Pancreas (tissue), 10 donors: ENCODE results near the gene DNAJB14. TPM values are rescaled to one million over a fixed set of nuclear protein-coding genes. Genes with fewer than 3 reads are reported as not detected.
A peak's percentile ranks its signal among the peaks of the same experiment; 100 is the strongest.

Experiments
- ATAC-seq, 4 donors: fragments of 200-7000 bp; cut with Tn5 transposase; one replicate each; pipeline versions ENCODE4 v1.8.0 to v1.9.1; 2020; ENCODE audit warnings: mild to moderate bottlenecking in 4 of 4, moderate library complexity in 4 of 4
- DNase-seq, 6 donors: peaks; one replicate each; pipeline ENCODE4 v3.0.0-alpha.2; 2020
- FAIRE-seq: peaks from 2 replicates; lab custom pipeline; 2012; peaks lifted over from hg19 to GRCh38; lab: Jason Lieb, UNC
- H3K27ac ChIP-seq, 4 donors: fragments of 200-600 bp; sonication (generic); 1 replicate in 3 of 4; 2 replicates in 1 of 4; pipeline versions ENCODE4 v1.5.0 to v1.8.0; 2020
- H3K27me3 ChIP-seq, 4 donors: fragments of 200-600 bp; one replicate each; pipeline ENCODE4 v1.8.0; 2021
- H3K36me3 ChIP-seq, 3 donors: fragments of 200-600 bp; sonication (generic) in 1 of 3; one replicate each; pipeline versions ENCODE4 v1.5.0 to v1.8.0; 2020 to 2021
- H3K4me1 ChIP-seq, 3 donors: fragments of 200-600 bp; one replicate each; pipeline ENCODE4 v1.8.0; 2021
- H3K4me3 ChIP-seq, 4 donors: fragments of 200-600 bp; sonication (generic) in 2 of 4; one replicate each; pipeline versions ENCODE4 v1.5.0 to v1.8.0; 2020 to 2021
- H3K9me3 ChIP-seq, 4 donors: fragments of 200-600 bp; one replicate each; pipeline ENCODE4 v1.8.0; 2021
- WGBS, 2 donors: extraction: QIAGEN DNeasy Blood & Tissue Kit; methylation state at CpG; one replicate each; pipeline ENCODE4 v1.1.7; 2013; 5-methylcytosine and 5-hydroxymethylcytosine counted together
- intact Hi-C, 3 donors: fragments of 100-400 bp; cut with DNase I; formaldehyde crosslinking; loops; one replicate each; pipeline versions ENCODE4 v1.11.1 to v1.14.2; 2022
- polyA plus RNA-seq, 2 donors: library from polyadenylated mRNA; stranded (reverse); fragments of 200-250 nt; gene quantifications; one replicate each; pipeline ENCODE4 v1.2.3, GENCODE V29; 2013
- total RNA-seq, 6 donors: library from RNA; stranded (reverse); fragmentation: NEBNext Ultra II Directional in 4 of 6; extraction: Animal tissue kit (Norgen Biotek cat#: 25700) in 4 of 6; gene quantifications; one replicate each; pipeline versions ENCODE4 v1.2.1 to v1.2.4, GENCODE V29; 2021 to 2023
- TF ChIP-seq, protein P1 (sequence below), 4 donors: fragments of 200-600 bp; sonication (generic) in 3 of 4; IDR thresholded peaks; one replicate each; pipeline versions ENCODE4 v1.5.0 to v1.8.0; 2021; ENCODE audit warnings: antibody characterized with exemption in 4 of 4
- donor health status: healthy with polysubstance abuse.
- donor health status: DM: no; HTN: no; CAD: no; lungs with moderate emphysema.
- donor health status: DM: no; HTN: no; CAD: no.
- donor health status: control.
- donor health status: control.
- donor health status: Bipolar disorder and iron deficiency.
- donor health status: DM: yes; HTN: yes; CAD: no.
- donor health status: DM: no; HTN: no; CAD: no.
- donor health status: DM: no; HTN: no; CAD: no.
- donor health status: DM: yes; HTN: yes; CAD: no.

The DNAJB14 gene
- total and polyA plus RNA-seq, 8 donors: 3.6 to 23.7 (median 11.6) TPM

DNA sequence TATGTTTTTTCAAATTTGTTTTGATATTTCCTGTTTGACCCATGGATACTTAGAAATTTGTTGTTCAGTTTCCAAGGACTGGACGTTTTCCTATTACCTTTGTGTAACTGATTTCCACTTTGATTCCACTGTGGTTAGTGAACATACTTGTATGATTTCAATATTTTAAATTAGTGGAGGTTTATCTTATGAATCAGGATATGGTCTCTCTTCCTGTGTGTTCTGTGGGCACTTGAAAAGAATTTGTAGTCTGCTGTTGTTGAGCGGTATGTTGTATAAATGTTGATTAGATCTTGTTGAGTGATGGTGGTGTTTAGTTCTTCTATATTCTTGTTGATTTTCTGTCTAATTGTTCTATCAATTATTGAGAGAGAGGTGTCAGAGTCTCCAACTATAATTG, 31.0 kb downstream of the DNAJB14 start:
- H3K27me3 ChIP-seq: no peaks in the 10 kb centered on the region
- no peaks in the 10 kb centered on the region for H3K9me3 ChIP-seq
- no peak overlapping the region for H3K4me3 ChIP-seq
- DNase-seq (no peak), FAIRE-seq (no peak), ATAC-seq (no peak)
- H3K4me1 ChIP-seq: no peaks in the 10 kb centered on the region
- WGBS, 2 donors: 86 to 94% methylated on average over 2 of the region's 2 CpGs
- no peaks in the 10 kb centered on the region for H3K36me3 ChIP-seq
- intact Hi-C loops: no loop called here
- TF ChIP-seq, protein P1, sequence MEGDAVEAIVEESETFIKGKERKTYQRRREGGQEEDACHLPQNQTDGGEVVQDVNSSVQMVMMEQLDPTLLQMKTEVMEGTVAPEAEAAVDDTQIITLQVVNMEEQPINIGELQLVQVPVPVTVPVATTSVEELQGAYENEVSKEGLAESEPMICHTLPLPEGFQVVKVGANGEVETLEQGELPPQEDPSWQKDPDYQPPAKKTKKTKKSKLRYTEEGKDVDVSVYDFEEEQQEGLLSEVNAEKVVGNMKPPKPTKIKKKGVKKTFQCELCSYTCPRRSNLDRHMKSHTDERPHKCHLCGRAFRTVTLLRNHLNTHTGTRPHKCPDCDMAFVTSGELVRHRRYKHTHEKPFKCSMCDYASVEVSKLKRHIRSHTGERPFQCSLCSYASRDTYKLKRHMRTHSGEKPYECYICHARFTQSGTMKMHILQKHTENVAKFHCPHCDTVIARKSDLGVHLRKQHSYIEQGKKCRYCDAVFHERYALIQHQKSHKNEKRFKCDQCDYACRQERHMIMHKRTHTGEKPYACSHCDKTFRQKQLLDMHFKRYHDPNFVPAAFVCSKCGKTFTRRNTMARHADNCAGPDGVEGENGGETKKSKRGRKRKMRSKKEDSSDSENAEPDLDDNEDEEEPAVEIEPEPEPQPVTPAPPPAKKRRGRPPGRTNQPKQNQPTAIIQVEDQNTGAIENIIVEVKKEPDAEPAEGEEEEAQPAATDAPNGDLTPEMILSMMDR (IDR thresholded peaks at IDR 0.05): no peak
- H3K27ac ChIP-seq: no peak overlapping the region

DNA sequence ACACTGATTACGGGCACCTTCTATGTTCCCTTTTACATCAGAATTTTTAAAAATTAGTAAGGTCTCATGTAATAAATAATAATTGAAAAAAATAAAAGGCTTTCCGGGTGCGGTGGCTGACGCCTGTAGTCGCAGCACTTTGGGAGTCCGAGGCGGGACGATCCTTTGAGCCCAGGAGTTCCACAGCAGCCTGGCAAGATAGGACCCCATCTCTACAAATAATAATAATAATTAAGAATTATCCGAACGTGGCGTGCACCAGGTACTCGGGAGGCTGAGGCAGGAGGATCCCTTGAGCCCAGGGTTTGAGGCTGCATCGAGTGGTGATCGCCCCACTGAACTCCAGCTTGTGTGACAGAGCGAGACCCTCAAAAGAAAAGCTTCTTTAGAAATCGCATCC, 51.4 kb downstream of the DNAJB14 start:
- FAIRE-seq: no peak
- Histone ChIP-seq H3K9me3 (no peaks in the 10 kb centered on the region), H3K27me3 (no peaks in the 10 kb centered on the region), H3K4me3 (peak overlapping the region; percentile 10 to 85 (median 70)), H3K27ac (peak overlapping the region in 3 of 4 donors; percentile 22 to 80 (median 64)), H3K36me3 (no peaks in the 10 kb centered on the region), H3K4me1 (peaks cover 7 to 17% (median 7%) of the 10 kb centered on the region in 3 donors)
- intact Hi-C loops: no loop called here
- ATAC-seq: no peak
- 91 to 93% methylated on average over 16 of the region's 16 CpGs for WGBS, 2 donors
- DNase-seq: peak in 1 of 6 donors; percentile 11
- TF ChIP-seq, protein P1 (IDR thresholded peaks at IDR 0.05): no peak

DNA sequence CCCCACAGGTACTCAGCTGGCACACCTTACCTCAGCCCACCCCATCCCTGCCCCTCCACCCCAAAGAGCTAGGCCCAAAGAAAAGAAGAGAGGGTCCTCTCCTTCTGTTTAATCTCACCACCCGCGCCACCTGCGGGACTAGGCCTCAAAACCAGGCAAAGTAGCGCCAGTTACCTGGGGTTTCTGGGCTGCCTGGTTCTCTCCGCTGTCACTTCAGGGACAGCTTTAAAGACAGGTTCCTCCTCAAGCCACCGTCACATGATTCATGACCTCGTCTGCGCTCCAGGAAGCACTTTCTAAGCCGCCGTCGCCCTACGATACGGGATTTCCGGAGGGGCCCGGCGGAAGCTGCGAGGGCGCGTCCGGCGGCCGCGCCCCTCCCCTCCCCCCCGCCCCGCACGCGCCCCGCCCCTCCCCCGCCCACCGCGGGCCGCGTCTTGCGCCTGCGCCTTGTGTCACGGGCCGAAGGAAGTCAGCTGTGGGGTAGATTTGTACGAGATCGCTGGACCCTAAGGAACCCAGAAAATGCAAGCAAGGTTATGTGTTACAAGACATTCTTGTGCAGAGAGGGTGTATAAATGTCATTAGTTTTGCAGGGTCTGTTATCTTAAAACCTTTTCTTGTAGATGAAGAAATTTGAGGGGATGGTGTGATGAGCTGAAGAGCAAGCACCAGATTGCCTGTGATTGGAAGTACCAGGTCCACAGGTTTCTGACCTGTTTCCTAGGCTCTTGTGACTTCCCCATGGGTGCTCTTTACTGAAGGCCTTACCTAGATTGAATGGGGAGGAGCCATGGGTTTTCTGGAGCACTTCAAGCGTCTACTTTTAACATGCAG, 52.0 kb downstream of the DNAJB14 start, which contains the start of gene LAMTOR3:
TSS of gene LAMTOR3 (minus strand) at position 267 of the 837 bp plus-strand sequence. CDS start 464 bp downstream, outside the sequence.
- 2 to 4% methylated on average over 30 to 40 of the region's 40 CpGs for WGBS, 2 donors
- H3K27me3 ChIP-seq: no peaks in the 10 kb centered on the region
- no peaks in the 10 kb centered on the region for H3K36me3 ChIP-seq
- H3K27ac ChIP-seq: peak within 1 kb of the TSS; percentile 31 to 80 (median 60)
- H3K4me3 ChIP-seq: peak within 1 kb of the TSS; percentile 65 to 85 (median 72)
- no peak for FAIRE-seq
- intact Hi-C loops: no loop called here
- ATAC-seq: peak; percentile 99
- no peaks in the 10 kb centered on the region for H3K9me3 ChIP-seq
- H3K4me1 ChIP-seq: peaks cover 7 to 17% (median 7%) of the 10 kb centered on the region in 3 donors
- DNase-seq: peak; percentile 89 to 93 (median 90)
- TF ChIP-seq, protein P1 (IDR thresholded peaks at IDR 0.05): no peak

DNA sequence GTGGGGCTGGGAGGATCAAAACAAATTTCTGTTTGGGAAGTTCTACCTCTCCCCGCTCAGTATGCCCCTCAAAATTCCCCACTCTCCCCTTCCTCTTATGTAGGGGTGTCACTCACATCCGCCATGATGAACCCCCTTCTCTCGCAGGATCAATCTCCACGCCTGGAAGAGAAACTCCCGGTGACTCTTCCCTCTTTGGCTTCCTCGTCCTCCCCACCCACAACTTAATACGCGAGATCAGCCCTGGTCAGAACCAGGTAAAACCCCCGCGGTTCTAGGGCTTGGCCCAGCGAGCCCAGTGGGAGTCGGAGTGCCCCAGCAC, 52.6 kb downstream of the DNAJB14 start:
- H3K4me1 ChIP-seq: peaks cover 7 to 17% (median 7%) of the 10 kb centered on the region in 3 donors
- H3K9me3 ChIP-seq: no peaks in the 10 kb centered on the region
- peak overlapping the region; percentile 65 to 85 (median 72) for H3K4me3 ChIP-seq
- WGBS, 2 donors: 1% methylated on average over 12 of the region's 12 CpGs
- TF ChIP-seq, protein P1 (IDR thresholded peaks at IDR 0.05): no peak
- ATAC-seq (peak in 2 of 4 donors; percentile 38 to 53), DNase-seq (no peak), FAIRE-seq (no peak)
- H3K27me3 ChIP-seq: no peaks in the 10 kb centered on the region
- intact Hi-C loops: no loop called here
- peak overlapping the region; percentile 31 to 80 (median 60) for H3K27ac ChIP-seq
- no peaks in the 10 kb centered on the region for H3K36me3 ChIP-seq

DNA sequence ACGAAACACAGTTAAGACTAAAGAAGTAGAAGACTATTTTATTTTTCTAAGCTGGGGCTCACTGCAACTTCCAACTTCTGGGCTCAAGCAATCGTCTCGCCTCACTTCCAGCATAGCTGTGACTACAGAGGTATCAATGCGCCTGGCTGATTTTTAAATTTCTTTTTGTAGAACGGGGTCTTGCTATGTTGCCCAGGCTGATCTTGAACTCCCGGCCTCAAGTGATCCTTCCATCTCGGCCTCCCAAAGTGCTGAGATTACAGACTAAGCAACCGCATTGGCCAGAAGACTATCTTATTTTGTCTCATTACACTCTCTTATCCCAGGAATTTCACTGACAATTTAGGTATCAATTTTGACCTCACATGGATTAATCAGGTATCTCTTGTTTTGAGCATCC, 53.4 kb downstream of the DNAJB14 start:
- H3K4me3 ChIP-seq: peak overlapping the region in 2 of 4 donors; percentile 74 to 85
- no peak for FAIRE-seq
- 91 to 93% methylated on average over 8 of the region's 8 CpGs for WGBS, 2 donors

More for the DNA sequence above, 53.4 kb downstream of the DNAJB14 start:
- Histone ChIP-seq H3K27me3 (no peaks in the 10 kb centered on the region), H3K9me3 (no peaks in the 10 kb centered on the region), H3K36me3 (no peaks in the 10 kb centered on the region), H3K4me1 (peaks cover 13 to 20% (median 14%) of the 10 kb centered on the region in 3 donors), H3K27ac (no peak overlapping the region)
- DNase-seq (no peak), ATAC-seq (no peak)
- intact Hi-C loops: no loop called here
- TF ChIP-seq, protein P1 (IDR thresholded peaks at IDR 0.05): no peak
